PFSK-1 (cell line): ENCODE data around the gene KHNYN.

Source experiments
- FOXP2 ChIP-seq: optimal IDR thresholded peaks from 2 replicates; pipeline ENCODE3; 2011; ENCODE audit warnings: borderline replicate concordance, control low read depth, inconsistent platforms; ENCODE audit not compliant: insufficient read depth; ENCODE audit errors: extremely low read length, extremely low read depth
- POLR2AphosphoS5 ChIP-seq: IDR thresholded peaks from 2 replicates; pipeline ENCODE4 v1.6.1; 2012; ENCODE audit warnings: low read depth, mild to moderate bottlenecking, control low read depth, low read length, moderate library complexity
- REST ChIP-seq, 2 experiments: IDR thresholded peaks; 2 replicates each; pipeline versions ENCODE4 v1.6.1 to v1.8.0; 2011 to 2012; ENCODE audit warnings: low read depth in 2 of 2, low read length in 2 of 2, control low read depth in 1 of 2, inconsistent platforms in 1 of 2, mild to moderate bottlenecking in 1 of 2, moderate library complexity in 1 of 2; ENCODE audit not compliant: insufficient read depth in 1 of 2
- SIN3A ChIP-seq: IDR thresholded peaks from 2 replicates; pipeline ENCODE4 v1.6.1; 2012; ENCODE audit warnings: mild to moderate bottlenecking, low read length, moderate library complexity, borderline replicate concordance; ENCODE audit not compliant: insufficient read depth
- TAF1 ChIP-seq: IDR thresholded peaks from 2 replicates; pipeline ENCODE4 v1.6.1; 2012; ENCODE audit warnings: low read length, control low read depth, borderline replicate concordance; ENCODE audit not compliant: insufficient read depth

The KHNYN gene

GRCh38 chr14:24414732-24415420, 14.9 kb upstream of the KHNYN start:
- no peak for TF ChIP-seq TAF1
- no peak for TF ChIP-seq POLR2AphosphoS5
- no peak for TF ChIP-seq SIN3A
- TF ChIP-seq FOXP2, result no peak
- no peak for TF ChIP-seq REST (IDR thresholded peaks at IDR 0.05; ENCODE audit: insufficient read depth in 1 of 2, low read depth in 2 of 2, low read length in 2 of 2)

GRCh38 chr14:24415421-24416253, 14.1 kb upstream of the KHNYN start:
- no peak for TF ChIP-seq POLR2AphosphoS5
- no peak for TF ChIP-seq SIN3A
- no peak for TF ChIP-seq REST (IDR thresholded peaks at IDR 0.05; ENCODE audit: insufficient read depth in 1 of 2, low read depth in 2 of 2, low read length in 2 of 2)
- no peak for TF ChIP-seq FOXP2
- TF ChIP-seq TAF1, result no peak

GRCh38 chr14:24416254-24416931, 13.4 kb upstream of the KHNYN start:
- TF ChIP-seq POLR2AphosphoS5 (no peak), TAF1 (no peak), SIN3A (no peak), REST (IDR thresholded peaks at IDR 0.05; ENCODE audit: insufficient read depth in 1 of 2, low read depth in 2 of 2, low read length in 2 of 2) (no peak), FOXP2 (no peak)

GRCh38 chr14:24416932-24417619, 12.7 kb upstream of the KHNYN start:
- TF ChIP-seq POLR2AphosphoS5 (no peak), TAF1 (no peak), FOXP2 (no peak), SIN3A (no peak), REST (IDR thresholded peaks at IDR 0.05; ENCODE audit: insufficient read depth in 1 of 2, low read depth in 2 of 2, low read length in 2 of 2) (no peak)
